Panc1 (cell line): Measurements from ENCODE around the gene CCNL2. TPM values are rescaled to one million over a fixed set of nuclear protein-coding genes. Genes with fewer than 3 reads are reported as not detected.

ENCODE experiments used
- ATAC-seq: fragments of 200-7000 bp; cut with Tn5 transposase; 2 replicates; pipeline ENCODE4 v1.9.1; 2020; ENCODE audit warnings: mild to moderate bottlenecking, moderate library complexity
- BruUV-seq: library from RNA; stranded (reverse); fragments of 400-500 nt; replicated peaks from 2 replicates; lab custom pipeline; 2021; lab: Mats Ljungman, UMichigan
- CTCF ChIA-PET: fragments of 300-600 bp; sonication (Branson Sonifier 250); formaldehyde crosslinking; loops from one replicate; lab custom pipeline; 2022; ENCODE audit warnings: antibody characterized with exemption; lab: Charles Lee
- POLR2A ChIA-PET: fragments of 300-600 bp; sonication (Branson Sonifier 250); formaldehyde crosslinking; loops from one replicate; lab custom pipeline; 2022; ENCODE audit warnings: antibody characterized with exemption; lab: Charles Lee
- DNase-seq: peaks from one replicate; pipeline ENCODE4 v3.0.0-alpha.2; 2010; ENCODE audit warnings: low read depth, low spot score
- H3K27ac ChIP-seq: 2 replicates; pipeline ENCODE4 v1.5.1; 2011; ENCODE audit warnings: mild to moderate bottlenecking, low read length, inconsistent platforms
- H3K27me3 ChIP-seq: fragments of 200-500 bp; sonication (Bioruptor generic); 2 replicates; pipeline ENCODE4 v1.6.0; 2014; ENCODE audit warnings: low read length, inconsistent platforms; ENCODE audit not compliant: control insufficient read depth, insufficient read depth
- H3K36me3 ChIP-seq: fragments of 200-500 bp; sonication (Bioruptor generic); 2 replicates; pipeline ENCODE4 v1.5.1; 2014; ENCODE audit warnings: inconsistent platforms, mild to moderate bottlenecking, low read length, moderate library complexity; ENCODE audit not compliant: control insufficient read depth, insufficient read depth
- H3K4me1 ChIP-seq: 2 replicates; pipeline ENCODE4 v1.5.1; 2011; ENCODE audit warnings: inconsistent platforms, mild to moderate bottlenecking, low read length, moderate library complexity; ENCODE audit not compliant: control insufficient read depth, insufficient read depth
- H3K4me3 ChIP-seq, 2 experiments: 2 replicates each; pipeline ENCODE4 v1.5.1; 2011 to 2012; ENCODE audit warnings: low read depth in 2 of 2, low read length in 2 of 2, mild to moderate bottlenecking in 2 of 2, inconsistent platforms in 1 of 2, moderate library complexity in 1 of 2
- H3K9me3 ChIP-seq: fragments of 200-500 bp; sonication (Bioruptor generic); 2 replicates; pipeline ENCODE4 v1.5.1; 2014; ENCODE audit warnings: low read depth, mild to moderate bottlenecking, inconsistent platforms, low read length, moderate library complexity; ENCODE audit not compliant: control insufficient read depth, insufficient read depth
- POLR2AphosphoS5 ChIP-seq: IDR thresholded peaks from 2 replicates; pipeline ENCODE4 v1.6.1; 2012; ENCODE audit warnings: mild to moderate bottlenecking, low read depth, low read length, moderate library complexity
- SIN3A ChIP-seq: IDR thresholded peaks from 2 replicates; pipeline ENCODE4 v1.6.1; 2012; ENCODE audit warnings: low read depth, mild to moderate bottlenecking, low read length, moderate library complexity, borderline replicate concordance; ENCODE audit not compliant: insufficient read depth
- TCF7L2 ChIP-seq: IDR thresholded peaks from 2 replicates; pipeline ENCODE4 v1.6.1; 2011; ENCODE audit warnings: mild to moderate bottlenecking, low read depth, low read length, inconsistent platforms
- in situ Hi-C: cut with HindIII; loops from 2 replicates; pipeline ENCODE4 v1.10.0; 2016; ENCODE audit warnings: low sequenced_read_pairs, low pct_unique_long_range_greater_than_20kb
- intact Hi-C: fragments of 100-400 bp; cut with micrococcal nuclease; formaldehyde crosslinking; loops from one replicate; pipeline ENCODE4 v1.10.0; 2022; ENCODE audit not compliant: unreplicated experiment
- total RNA-seq: library from RNA; stranded (reverse); gene quantifications from one replicate; pipeline ENCODE4 v1.2.1, GENCODE V29; 2021; ENCODE audit not compliant: unreplicated experiment
- TF ChIP-seq, protein P1 (sequence below), 2 experiments: IDR thresholded peaks; 2 replicates each; pipeline ENCODE4 v1.6.1; 2011 to 2012; ENCODE audit warnings: low read depth in 2 of 2, control low read depth in 1 of 2, low read length in 1 of 2, mild to moderate bottlenecking in 1 of 2, moderate library complexity in 1 of 2; ENCODE audit not compliant: insufficient read depth in 1 of 2
- TF ChIP-seq, protein P2 (sequence below): fragments of 450-650 bp; IDR thresholded peaks from 2 replicates; pipeline ENCODE4 v1.5.1; 2017; ENCODE audit warnings: mild to moderate bottlenecking

CCNL2 gene
- total RNA-seq, 1 experiment from 2014 or later = 297 TPM

DNA sequence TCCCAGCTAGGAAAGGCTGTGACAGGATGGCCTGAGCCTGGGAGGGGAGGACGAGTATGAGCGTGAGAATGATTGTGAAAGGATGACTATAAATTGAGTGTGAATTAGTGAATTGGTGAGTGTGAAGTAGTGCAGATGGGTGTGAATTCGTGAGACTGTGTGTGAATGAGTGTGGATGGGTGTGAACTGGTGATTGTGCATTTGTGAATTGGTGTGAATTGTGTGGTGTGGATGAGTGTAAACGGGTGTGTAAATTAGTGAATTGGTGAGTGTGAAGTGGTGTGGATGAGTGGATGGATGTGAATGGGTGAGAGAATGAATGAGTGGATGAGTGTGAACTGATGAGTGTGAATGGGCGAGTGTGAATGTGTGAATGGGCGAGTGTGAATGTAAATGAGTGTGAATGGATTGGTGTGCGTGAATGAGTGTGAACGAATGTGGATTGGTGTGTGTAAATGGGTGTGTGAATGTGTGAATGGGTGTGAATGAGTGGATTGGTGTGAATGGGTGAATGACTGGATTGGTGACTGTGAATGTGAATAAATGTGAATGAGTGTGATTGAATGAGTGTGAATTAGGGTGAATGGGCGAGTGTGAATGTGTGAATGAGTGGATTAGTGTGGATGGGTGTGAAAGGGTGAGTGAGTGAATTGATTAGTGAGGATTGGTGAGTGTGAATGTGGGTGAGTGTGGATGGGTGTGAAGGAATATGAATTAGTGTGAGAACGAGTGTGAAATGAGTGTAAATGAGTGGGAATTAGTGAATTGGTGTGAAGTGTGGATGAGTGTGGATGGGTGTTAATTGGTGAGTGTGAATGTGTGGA is 33.0 kb downstream of the CCNL2 start:
- CTCF ChIA-PET = no interaction called here
- no peak for DNase-seq
- Histone ChIP-seq H3K36me3 (no peaks in the 10 kb centered on the region), H3K4me1 (peaks cover 12% of the 10 kb centered on the region), H3K9me3 (no peaks in the 10 kb centered on the region), H3K27me3 (no peaks in the 10 kb centered on the region), H3K27ac (no peak overlapping the region), H3K4me3 (no peak overlapping the region)
- BruUV-seq = TSS peak; percentile 76
- ATAC-seq = no peak
- POLR2A ChIA-PET = no interaction called here
- TF ChIP-seq TCF7L2 (no peak), SIN3A (no peak), POLR2AphosphoS5 (no peak)
- TF ChIP-seq, protein P1, sequence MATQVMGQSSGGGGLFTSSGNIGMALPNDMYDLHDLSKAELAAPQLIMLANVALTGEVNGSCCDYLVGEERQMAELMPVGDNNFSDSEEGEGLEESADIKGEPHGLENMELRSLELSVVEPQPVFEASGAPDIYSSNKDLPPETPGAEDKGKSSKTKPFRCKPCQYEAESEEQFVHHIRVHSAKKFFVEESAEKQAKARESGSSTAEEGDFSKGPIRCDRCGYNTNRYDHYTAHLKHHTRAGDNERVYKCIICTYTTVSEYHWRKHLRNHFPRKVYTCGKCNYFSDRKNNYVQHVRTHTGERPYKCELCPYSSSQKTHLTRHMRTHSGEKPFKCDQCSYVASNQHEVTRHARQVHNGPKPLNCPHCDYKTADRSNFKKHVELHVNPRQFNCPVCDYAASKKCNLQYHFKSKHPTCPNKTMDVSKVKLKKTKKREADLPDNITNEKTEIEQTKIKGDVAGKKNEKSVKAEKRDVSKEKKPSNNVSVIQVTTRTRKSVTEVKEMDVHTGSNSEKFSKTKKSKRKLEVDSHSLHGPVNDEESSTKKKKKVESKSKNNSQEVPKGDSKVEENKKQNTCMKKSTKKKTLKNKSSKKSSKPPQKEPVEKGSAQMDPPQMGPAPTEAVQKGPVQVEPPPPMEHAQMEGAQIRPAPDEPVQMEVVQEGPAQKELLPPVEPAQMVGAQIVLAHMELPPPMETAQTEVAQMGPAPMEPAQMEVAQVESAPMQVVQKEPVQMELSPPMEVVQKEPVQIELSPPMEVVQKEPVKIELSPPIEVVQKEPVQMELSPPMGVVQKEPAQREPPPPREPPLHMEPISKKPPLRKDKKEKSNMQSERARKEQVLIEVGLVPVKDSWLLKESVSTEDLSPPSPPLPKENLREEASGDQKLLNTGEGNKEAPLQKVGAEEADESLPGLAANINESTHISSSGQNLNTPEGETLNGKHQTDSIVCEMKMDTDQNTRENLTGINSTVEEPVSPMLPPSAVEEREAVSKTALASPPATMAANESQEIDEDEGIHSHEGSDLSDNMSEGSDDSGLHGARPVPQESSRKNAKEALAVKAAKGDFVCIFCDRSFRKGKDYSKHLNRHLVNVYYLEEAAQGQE (IDR thresholded peaks at IDR 0.05; ENCODE audit: insufficient read depth in 1 of 2, low read depth in 2 of 2, low read length in 1 of 2) = no peak
- TF ChIP-seq, protein P2, sequence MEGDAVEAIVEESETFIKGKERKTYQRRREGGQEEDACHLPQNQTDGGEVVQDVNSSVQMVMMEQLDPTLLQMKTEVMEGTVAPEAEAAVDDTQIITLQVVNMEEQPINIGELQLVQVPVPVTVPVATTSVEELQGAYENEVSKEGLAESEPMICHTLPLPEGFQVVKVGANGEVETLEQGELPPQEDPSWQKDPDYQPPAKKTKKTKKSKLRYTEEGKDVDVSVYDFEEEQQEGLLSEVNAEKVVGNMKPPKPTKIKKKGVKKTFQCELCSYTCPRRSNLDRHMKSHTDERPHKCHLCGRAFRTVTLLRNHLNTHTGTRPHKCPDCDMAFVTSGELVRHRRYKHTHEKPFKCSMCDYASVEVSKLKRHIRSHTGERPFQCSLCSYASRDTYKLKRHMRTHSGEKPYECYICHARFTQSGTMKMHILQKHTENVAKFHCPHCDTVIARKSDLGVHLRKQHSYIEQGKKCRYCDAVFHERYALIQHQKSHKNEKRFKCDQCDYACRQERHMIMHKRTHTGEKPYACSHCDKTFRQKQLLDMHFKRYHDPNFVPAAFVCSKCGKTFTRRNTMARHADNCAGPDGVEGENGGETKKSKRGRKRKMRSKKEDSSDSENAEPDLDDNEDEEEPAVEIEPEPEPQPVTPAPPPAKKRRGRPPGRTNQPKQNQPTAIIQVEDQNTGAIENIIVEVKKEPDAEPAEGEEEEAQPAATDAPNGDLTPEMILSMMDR = no peak
- intact Hi-C loops (no loop called here), in situ Hi-C loops (no loop called here)

DNA sequence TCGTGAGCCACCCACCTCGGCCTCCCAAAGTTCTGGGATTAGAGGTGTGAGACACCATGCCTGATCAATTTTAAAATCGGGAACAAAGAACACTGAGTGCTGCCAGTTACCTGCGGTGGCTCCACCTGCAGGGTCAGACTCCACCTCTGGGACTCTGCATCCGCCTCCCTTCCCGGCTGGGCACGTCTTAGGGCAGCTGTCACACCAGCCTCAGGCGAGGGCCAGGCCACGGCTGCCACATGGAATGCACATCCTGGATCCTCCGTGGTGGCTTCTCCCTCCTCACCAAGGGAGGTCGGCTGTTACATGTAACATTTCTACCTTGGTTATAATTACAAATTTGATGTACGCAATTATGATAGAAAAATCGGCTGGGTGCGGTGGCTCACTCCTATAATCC is 34.9 kb downstream of the CCNL2 start:
- Histone ChIP-seq H3K27ac (no peak overlapping the region), H3K4me3 (no peak overlapping the region), H3K4me1 (peaks cover 30% of the 10 kb centered on the region), H3K36me3 (no peaks in the 10 kb centered on the region), H3K27me3 (no peaks in the 10 kb centered on the region), H3K9me3 (no peaks in the 10 kb centered on the region)
- BruUV-seq = no TSS peak
- in situ Hi-C loops = no loop called here
- ChIA-PET POLR2A (no interaction called here), CTCF (no interaction called here)
- no peak for ATAC-seq
- DNase-seq = no peak
- intact Hi-C loops = no loop called here
- no peak for TF ChIP-seq SIN3A

DNA sequence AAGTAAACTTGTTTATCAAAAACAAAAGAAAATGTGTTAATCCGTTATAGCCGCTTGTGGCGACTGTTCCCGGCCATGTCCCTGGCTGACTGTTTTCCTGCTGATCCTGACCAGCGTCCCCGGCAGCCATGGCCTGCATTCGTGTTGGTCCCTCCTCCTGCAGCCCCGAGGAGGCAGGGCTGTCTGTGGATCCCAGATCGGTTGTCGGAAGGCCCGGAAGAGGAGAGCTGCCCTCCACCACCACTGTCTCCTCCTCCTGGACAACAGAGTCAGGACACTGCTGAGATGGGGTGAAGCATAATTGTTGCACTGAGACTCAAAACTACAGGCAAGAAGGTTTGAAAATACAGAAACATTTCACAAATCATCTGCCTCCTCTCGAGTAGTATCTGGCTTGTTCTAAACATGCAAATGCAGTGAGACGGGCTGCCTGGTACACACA is 37.1 kb downstream of the CCNL2 start:
- Histone ChIP-seq H3K36me3 (no peaks in the 10 kb centered on the region), H3K4me3 (no peak overlapping the region), H3K27ac (peak overlapping the region; percentile 93), H3K27me3 (no peaks in the 10 kb centered on the region), H3K4me1 (peaks cover 52% of the 10 kb centered on the region), H3K9me3 (no peaks in the 10 kb centered on the region)
- POLR2A ChIA-PET = no interaction called here
- CTCF ChIA-PET = no interaction called here
- BruUV-seq = no TSS peak
- in situ Hi-C loops = no loop called here
- DNase-seq (no peak), ATAC-seq (peak; percentile 19; the same call in 1 of the 2 replicates)
- TF ChIP-seq, protein P1 (IDR thresholded peaks at IDR 0.05; ENCODE audit: insufficient read depth in 1 of 2, low read depth in 2 of 2, low read length in 1 of 2) = no peak
- TF ChIP-seq TCF7L2 (no peak), POLR2AphosphoS5 (no peak), SIN3A (no peak)
- TF ChIP-seq, protein P2 = no peak
- intact Hi-C loops = no loop called here
